ENCODE results near the gene GALNS.

GALNS gene

GRCh38 chr16:88838566-88838965 is 18.2 kb downstream of the GALNS start:
- TF ChIP-seq CTCF (IDR thresholded peaks at IDR 0.05; ENCODE audit: insufficient read depth, low read length, missing control alignments), result no peak
- ChIA-PET CTCF (no interaction called here), POLR2A (no interaction called here)
- H3K4me3 ChIP-seq (ENCODE audit: low read depth, low read length), result no peak overlapping the region
- DNase-seq (ENCODE audit: low read depth, low spot score), result no peak

GRCh38 chr16:88837806-88838205 is 18.9 kb downstream of the GALNS start:
- ChIA-PET POLR2A (no interaction called here), CTCF (no interaction called here)
- TF ChIP-seq CTCF (IDR thresholded peaks at IDR 0.05; ENCODE audit: insufficient read depth, low read length, missing control alignments), result no peak

GRCh38 chr16:88836791-88837190 is 20.0 kb downstream of the GALNS start:
- no peak for DNase-seq (ENCODE audit: low read depth, low spot score)
- no peak for TF ChIP-seq CTCF (IDR thresholded peaks at IDR 0.05; ENCODE audit: insufficient read depth, low read length, missing control alignments)
- ChIA-PET CTCF (no interaction called here), POLR2A (no interaction called here)
- no peak overlapping the region for H3K4me3 ChIP-seq (ENCODE audit: low read depth, low read length)

More at GRCh38 chr16:88837806-88838205, 18.9 kb downstream of the GALNS start:
- no peak for DNase-seq (ENCODE audit: low read depth, low spot score)
- no peak overlapping the region for H3K4me3 ChIP-seq (ENCODE audit: low read depth, low read length)

GRCh38 chr16:88835818-88836217 is 20.9 kb downstream of the GALNS start:
- DNase-seq (ENCODE audit: low read depth, low spot score), result no peak
- no peak overlapping the region for H3K4me3 ChIP-seq (ENCODE audit: low read depth, low read length)
- CTCF ChIA-PET, result no interaction called here
- POLR2A ChIA-PET, result no interaction called here
- TF ChIP-seq CTCF (IDR thresholded peaks at IDR 0.05; ENCODE audit: insufficient read depth, low read length, missing control alignments), result no peak

- TF ChIP-seq CTCF (IDR thresholded peaks at IDR 0.05; ENCODE audit: insufficient read depth, low read length, missing control alignments), result no peak
- no peak for DNase-seq (ENCODE audit: low read depth, low spot score)
- H3K4me3 ChIP-seq (ENCODE audit: low read depth, low read length), result no peak overlapping the region
- ChIA-PET CTCF (no interaction called here), POLR2A (no interaction called here)
Measured at GRCh38 chr16:88835383-88835782, 21.4 kb downstream of the GALNS start.

GRCh38 chr16:88834670-88835069 is 22.1 kb downstream of the GALNS start:
- POLR2A ChIA-PET, result no interaction called here
- no peak for DNase-seq (ENCODE audit: low read depth, low spot score)
- CTCF ChIA-PET, result no interaction called here
- no peak for TF ChIP-seq CTCF (IDR thresholded peaks at IDR 0.05; ENCODE audit: insufficient read depth, low read length, missing control alignments)
- H3K4me3 ChIP-seq (ENCODE audit: low read depth, low read length), result no peak overlapping the region
